Raji (cell line): Measurements from ENCODE around the gene MYO1E.

ENCODE experiments used
- POLR2A ChIP-seq: IDR thresholded peaks from 2 replicates; pipeline ENCODE4 v1.6.1; 2011; ENCODE audit warnings: low read depth, low read length, control low read depth; ENCODE audit not compliant: insufficient read depth

Gene MYO1E

DNA sequence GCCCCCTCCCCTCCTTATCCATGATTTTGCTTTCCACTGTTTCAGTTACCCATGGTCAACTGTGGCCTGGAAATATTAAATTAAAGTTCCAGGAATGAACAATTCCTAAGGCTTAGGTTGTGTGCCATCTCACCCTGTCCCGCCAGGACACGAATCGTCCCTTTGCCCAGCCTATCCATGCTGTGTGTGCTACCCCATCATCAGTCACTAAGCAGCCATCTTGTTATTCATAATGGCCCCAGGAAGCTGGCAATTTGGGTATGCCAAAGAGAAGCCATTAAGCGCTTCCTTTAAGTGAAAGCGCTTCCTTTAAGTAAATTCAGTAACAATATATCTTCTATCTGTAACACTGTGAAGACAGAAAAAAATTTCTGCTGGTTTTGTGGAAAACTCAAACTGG, 215.3 kb downstream of the MYO1E start:
- TF ChIP-seq POLR2A, result no peak

DNA sequence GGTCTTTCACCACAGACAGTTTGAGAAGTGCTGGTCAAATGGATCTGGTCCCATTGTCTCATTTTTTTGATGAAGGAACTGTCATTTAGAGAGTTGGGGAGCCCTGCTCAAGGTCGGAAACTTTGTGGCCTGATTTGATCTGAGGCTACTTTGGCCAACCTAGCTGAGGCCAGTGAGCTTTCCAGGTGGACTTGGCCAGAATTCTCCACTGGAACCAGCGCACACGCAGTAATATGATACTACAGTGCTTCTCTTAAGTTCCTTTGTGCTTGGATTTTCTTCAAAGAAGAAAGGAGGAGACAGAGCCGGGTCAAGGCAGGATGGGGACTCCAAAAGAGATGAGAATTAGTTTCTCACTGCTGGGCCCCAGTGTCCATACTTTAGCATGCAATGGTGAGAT, 217.2 kb downstream of the MYO1E start:
- TF ChIP-seq POLR2A, result no peak

GRCh38 chr15:59154243-59154642, 218.4 kb downstream of the MYO1E start:
- TF ChIP-seq POLR2A, result no peak

DNA sequence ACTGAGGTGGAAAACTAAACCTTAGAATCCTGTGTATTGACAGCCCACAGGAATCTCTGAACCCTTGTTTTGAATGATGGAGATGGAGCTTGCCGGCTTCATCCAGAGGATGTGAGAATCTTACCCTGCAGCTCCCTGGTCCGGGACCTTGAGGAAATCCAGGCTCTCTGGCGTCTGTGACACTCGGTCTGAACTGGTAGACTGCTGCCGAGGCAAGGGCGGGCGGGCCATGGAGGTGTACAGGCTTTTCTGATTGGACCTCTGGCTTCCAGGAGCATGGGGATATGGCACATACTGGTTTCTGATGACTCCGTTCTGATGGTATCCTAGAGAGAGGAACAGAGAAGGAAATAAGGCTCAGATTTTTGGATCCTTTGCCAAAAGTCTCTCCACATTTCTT, 219.2 kb downstream of the MYO1E start:
- no peak for TF ChIP-seq POLR2A

DNA sequence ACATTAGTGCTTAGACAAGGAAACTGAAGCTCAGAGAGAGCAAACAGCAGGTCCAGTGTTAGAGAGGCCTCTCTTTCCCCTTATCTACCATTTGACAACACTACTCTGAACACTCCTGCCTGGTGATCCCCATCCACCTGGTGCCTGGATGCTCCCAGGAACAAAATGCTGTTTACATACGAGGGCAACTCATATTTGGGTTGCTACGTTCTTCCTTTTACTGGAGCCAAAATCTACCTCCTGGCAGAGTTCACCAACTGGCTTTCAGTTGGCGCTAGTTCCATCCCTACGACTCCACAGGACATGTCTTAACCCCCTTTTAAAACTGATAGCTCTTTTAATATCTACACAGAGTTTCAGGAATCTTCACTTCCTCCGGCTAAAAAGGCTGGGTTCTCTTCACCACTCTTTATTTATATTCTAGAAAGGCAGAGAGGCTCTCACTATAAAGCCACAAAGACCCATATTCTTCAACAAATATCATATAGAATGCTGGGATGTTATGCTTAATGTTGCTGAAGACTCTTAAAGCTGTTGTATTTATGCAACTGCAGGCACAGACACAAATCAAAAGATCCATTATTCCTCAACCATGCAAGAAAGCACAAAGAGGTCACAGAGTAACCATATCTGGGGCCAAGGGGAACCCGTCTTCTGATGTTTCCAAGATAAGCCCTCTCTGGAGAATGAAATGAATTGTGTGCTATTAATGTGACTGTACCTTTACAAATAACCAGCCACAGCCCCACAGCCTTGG, 219.8 kb downstream of the MYO1E start:
- no peak for TF ChIP-seq POLR2A

DNA sequence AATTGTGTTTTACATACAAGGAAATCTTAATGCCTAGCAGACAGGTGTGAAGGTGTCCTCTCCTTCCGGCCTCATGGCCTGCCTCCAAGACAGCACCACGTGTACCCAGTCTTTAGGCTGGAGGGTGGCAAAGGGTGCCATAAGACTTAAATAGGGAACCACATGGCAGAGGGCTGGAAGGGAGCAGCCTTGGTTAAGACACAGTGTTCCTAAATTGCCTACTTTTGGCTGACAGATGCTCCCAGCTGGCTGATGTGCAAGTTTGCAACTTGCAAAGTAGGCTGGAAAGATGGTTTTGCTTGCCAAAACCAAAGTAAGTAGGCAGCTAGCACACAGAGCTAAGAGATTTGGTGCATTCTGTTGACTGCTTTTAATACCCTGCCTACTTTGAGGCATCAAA, 222.5 kb downstream of the MYO1E start:
- TF ChIP-seq POLR2A, result no peak

- TF ChIP-seq POLR2A, result no peak
Observed at GRCh38 chr15:59148153-59148833, 224.4 kb downstream of the MYO1E start.

GRCh38 chr15:59147666-59148065, 225.0 kb downstream of the MYO1E start:
- no peak for TF ChIP-seq POLR2A

- no peak for TF ChIP-seq POLR2A
Observed at GRCh38 chr15:59143281-59143680, 229.4 kb downstream of the MYO1E start.

DNA sequence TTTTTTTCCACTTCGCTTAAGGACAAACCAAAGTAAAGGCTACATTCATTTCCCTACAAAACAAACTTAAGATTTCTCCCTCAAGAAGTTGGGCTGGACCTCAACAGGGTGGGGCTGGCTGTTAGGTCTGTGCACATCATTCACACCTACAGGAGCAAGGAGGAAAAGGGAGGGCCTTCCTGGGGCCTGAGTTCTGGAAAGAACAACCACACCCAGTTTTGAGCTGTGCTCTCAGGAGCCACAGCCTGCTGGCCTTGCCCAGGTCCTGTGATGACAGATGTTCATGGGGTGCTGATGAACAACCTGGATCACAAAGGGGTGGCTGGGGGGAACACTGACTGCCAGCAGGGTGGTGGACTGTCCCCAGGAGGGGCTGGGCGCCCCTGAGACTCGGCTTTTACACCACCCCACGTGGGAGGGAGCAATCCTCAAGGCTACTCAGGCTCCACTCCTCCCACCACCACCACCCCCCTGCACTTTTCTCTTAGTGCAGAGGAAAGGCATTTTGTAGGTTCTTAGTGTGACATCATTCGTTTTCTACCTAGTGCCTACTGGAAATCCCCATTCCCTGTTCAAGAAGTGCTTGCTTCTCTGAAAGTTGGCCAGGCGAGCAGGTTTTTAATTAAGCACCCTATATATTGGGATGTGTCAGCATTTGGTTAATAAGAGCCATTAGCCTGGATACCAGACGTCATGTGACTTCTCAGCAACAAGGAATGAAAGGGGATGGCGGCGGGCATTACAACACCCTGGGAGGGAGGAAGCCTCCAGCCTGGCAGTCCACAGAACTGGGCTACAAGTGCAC, 232.0 kb downstream of the MYO1E start:
- TF ChIP-seq POLR2A, result no peak

GRCh38 chr15:59138243-59138642, 234.4 kb downstream of the MYO1E start:
- no peak for TF ChIP-seq POLR2A

DNA sequence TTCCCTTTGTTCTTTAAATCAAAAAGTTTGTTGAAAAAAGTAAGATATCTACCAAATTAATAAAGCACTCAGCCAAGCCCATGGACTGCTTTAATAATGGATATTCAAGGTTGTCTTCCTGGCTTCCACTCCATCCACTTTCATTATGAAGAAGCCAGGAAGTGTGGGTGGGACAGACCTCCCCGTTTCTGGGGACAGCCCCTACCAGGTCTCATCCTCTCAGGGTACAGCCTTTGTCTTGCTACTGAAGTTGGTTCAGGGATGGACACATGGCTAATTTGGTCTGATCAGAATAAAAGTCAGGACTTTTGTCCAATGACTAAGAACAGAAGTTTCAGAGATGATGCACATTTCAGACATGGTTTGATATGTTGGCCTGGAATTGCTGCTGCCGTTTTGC, 235.1 kb downstream of the MYO1E start:
- no peak for TF ChIP-seq POLR2A

DNA sequence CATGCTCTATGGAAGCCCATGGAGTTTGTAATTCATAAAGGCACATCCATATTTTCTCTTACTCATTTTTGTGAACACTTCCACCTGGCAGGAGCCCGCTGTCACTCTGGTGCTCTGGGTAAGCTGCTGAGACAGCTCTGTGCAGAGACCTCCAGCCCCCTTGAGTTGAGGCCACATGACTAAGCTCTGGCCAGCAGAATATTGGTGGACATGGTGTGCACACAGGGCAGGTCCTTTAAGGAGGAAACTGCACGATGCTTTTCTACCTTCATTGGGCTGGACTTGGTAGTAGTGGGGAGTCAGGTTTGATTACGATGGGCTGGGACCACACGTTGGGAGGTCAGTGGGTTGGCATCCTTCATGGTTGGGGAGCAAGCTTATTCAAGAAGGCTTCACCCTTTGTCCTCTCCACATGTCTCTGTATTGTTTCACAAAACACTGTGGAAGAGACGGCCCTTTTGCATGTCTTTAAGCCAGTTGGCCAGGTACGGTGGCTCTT, 238.7 kb downstream of the MYO1E start:
- no peak for TF ChIP-seq POLR2A

DNA sequence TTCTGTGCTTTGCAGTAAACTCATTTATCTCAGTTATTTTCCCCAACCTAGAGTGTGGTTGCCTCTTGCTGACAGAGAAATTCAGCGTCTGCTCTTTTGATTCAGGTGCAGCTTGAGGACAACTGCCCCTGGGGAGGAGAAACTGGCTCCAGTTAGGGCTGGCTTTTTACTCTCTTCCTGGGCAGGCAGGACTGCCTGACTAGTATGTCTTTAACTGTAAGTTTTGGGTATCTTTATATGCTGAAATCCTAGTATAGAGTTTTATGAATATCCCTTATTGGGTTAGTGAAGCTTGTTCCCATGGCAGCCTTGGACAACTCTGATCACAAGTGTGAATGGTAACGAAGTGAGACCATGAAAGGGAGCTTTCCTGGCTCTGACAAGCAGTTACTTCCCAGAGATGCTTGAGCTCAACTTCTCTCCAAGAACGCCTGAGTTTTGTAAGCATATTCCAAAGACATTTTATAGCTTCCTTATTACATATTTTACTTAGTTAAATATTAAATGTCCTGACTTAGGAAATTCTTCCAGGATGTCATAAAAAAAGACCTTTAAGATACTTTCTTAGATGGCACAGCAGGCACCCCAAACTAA, 240.6 kb downstream of the MYO1E start:
- TF ChIP-seq POLR2A, result no peak

GRCh38 chr15:59131456-59131855, 241.2 kb downstream of the MYO1E start:
- no peak for TF ChIP-seq POLR2A
